K562 (cell line): ENCODE measurements around the gene ZNF692. TPM values are rescaled to one million over a fixed set of nuclear protein-coding genes. Genes with fewer than 3 reads are reported as not detected.
A peak's percentile ranks its signal among the peaks of the same experiment; 100 is the strongest.

Source experiments
- ATAC-seq: fragments of 200-7000 bp; cut with Tn5 transposase; 3 replicates; pipeline ENCODE4 v1.9.1; 2020; ENCODE audit warnings: moderate library complexity
- BruUV-seq: library from RNA; stranded (reverse); fragments of 400-500 nt; replicated peaks from 2 replicates; lab custom pipeline; 2021; lab: Mats Ljungman, UMichigan
- CTCF ChIA-PET: fragments of 300-600 bp; formaldehyde crosslinking; extraction: SDS; loops from one replicate; lab custom pipeline; 2021; ENCODE audit warnings: low intra/inter-chr PET ratio; lab: Yijun Ruan, JAX
- POLR2A ChIA-PET: fragments of 300-600, 350-650 bp; sonication (Branson Sonifier 250); formaldehyde crosslinking; extraction: SDS; loops from one replicate; lab custom pipeline; 2021; ENCODE audit warnings: antibody characterized with exemption, inconsistent platforms; lab: Yijun Ruan, JAX
- DNase-seq, 4 experiments: peaks; one replicate each; pipeline versions ENCODE4 v3.0.0 to v3.0.0-alpha.2; 2011 to 2018; ENCODE audit warnings: low spot score in 3 of 4, mixed read lengths in 3 of 4; ENCODE audit errors: extremely low read depth in 1 of 4
- FAIRE-seq: peaks from 2 replicates; lab custom pipeline; 2011; peaks lifted over from hg19 to GRCh38; lab: Jason Lieb, UNC
- H2AFZ ChIP-seq: 2 replicates; pipeline ENCODE4 v1.6.0; 2011; ENCODE audit warnings: low read depth, low read length, control low read depth, inconsistent platforms
- H3K27ac ChIP-seq: fragments of 200-600 bp; 3 replicates; pipeline ENCODE4 v1.8.0; 2011; ENCODE audit warnings: low read depth, mild to moderate bottlenecking, control low read depth, inconsistent platforms, low read length, moderate library complexity, mixed read lengths; ENCODE audit errors: extremely low read depth
- H3K27me3 ChIP-seq, 2 experiments: fragments of 300-600 bp in 1 of 2; 2 replicates in 1 of 2; 3 replicates in 1 of 2; pipeline versions ENCODE4 v1.6.0 to v1.8.0; 2011; ENCODE audit warnings: inconsistent platforms in 2 of 2, low read length in 2 of 2, mild to moderate bottlenecking in 1 of 2, mixed read lengths in 1 of 2, moderate library complexity in 1 of 2; ENCODE audit not compliant: control insufficient read depth in 2 of 2, insufficient read depth in 2 of 2
- H3K36me3 ChIP-seq: fragments of 300-600 bp; 3 replicates; pipeline ENCODE4 v1.8.0; 2011; ENCODE audit warnings: mild to moderate bottlenecking, low read length, inconsistent platforms; ENCODE audit not compliant: control insufficient read depth, insufficient read depth
- H3K4me1 ChIP-seq, 2 experiments: fragments of 200-600 bp in 1 of 2; replicated peaks in 1 of 2; 2 replicates in 1 of 2; 3 replicates in 1 of 2; pipeline versions ENCODE4 v1.5.1 to v1.8.0; 2011; ENCODE audit warnings: inconsistent platforms in 2 of 2, low read length in 2 of 2, mild to moderate bottlenecking in 1 of 2, mixed read lengths in 1 of 2, moderate library complexity in 1 of 2; ENCODE audit not compliant: control insufficient read depth in 2 of 2, insufficient read depth in 2 of 2
- H3K4me2 ChIP-seq: 2 replicates; pipeline ENCODE4 v1.6.1; 2011; ENCODE audit warnings: low read length, control low read depth, inconsistent platforms, mixed read lengths; ENCODE audit not compliant: insufficient read depth
- H3K4me3 ChIP-seq: fragments of 200-600 bp; sonication (generic), shearing (Covaris generic); 2 replicates; pipeline ENCODE4 v1.5.1; 2016; ENCODE audit warnings: control low read depth, inconsistent platforms
- H3K79me2 ChIP-seq: fragments of 200-600 bp; 3 replicates; pipeline ENCODE4 v1.8.0; 2011; ENCODE audit warnings: low read length, inconsistent platforms; ENCODE audit not compliant: control insufficient read depth, insufficient read depth
- H3K9ac ChIP-seq, 2 experiments: 2 replicates each; pipeline versions ENCODE4 v1.6.0 to v1.6.1; 2011; ENCODE audit warnings: low read depth in 2 of 2, low read length in 2 of 2, control low read depth in 1 of 2, inconsistent platforms in 1 of 2, mild to moderate bottlenecking in 1 of 2, mixed read lengths in 1 of 2; ENCODE audit not compliant: insufficient read depth in 1 of 2
- H3K9me1 ChIP-seq: one replicate; pipeline ENCODE4 v1.6.0; 2011; ENCODE audit warnings: inconsistent platforms, mild to moderate bottlenecking, low read length, moderate library complexity; ENCODE audit not compliant: control insufficient read depth, insufficient read depth
- H3K9me3 ChIP-seq: replicated peaks from 2 replicates; pipeline ENCODE4 v1.5.1; 2011; ENCODE audit warnings: low read depth, low read length, inconsistent platforms; ENCODE audit not compliant: control insufficient read depth, insufficient read depth
- H4K20me1 ChIP-seq: replicated peaks from 2 replicates; pipeline ENCODE4 v1.6.1; 2011; ENCODE audit warnings: low read length, inconsistent platforms, mixed read lengths; ENCODE audit not compliant: control insufficient read depth, insufficient read depth
- DMBX1 ChIP-seq: fragments of 250-450 bp; sonication (Bioruptor Pico); IDR thresholded peaks from 2 replicates; pipeline ENCODE4 v1.8.0; 2022; ENCODE audit warnings: inconsistent platforms, mild to moderate bottlenecking, moderate library complexity, borderline replicate concordance
- DNMT1 ChIP-seq: fragments of 450-650 bp; IDR thresholded peaks from 2 replicates; pipeline ENCODE4 v1.6.1; 2016; ENCODE audit warnings: antibody characterized with exemption, mild to moderate bottlenecking
- EP400 ChIP-seq: fragments of 450-650 bp; IDR thresholded peaks from 2 replicates; pipeline ENCODE4 v1.6.1; 2017; ENCODE audit warnings: antibody characterized with exemption, mild to moderate bottlenecking, moderate library complexity
- HMG20A ChIP-seq: fragments of 450-650 bp; formaldehyde crosslinking; conservative IDR thresholded peaks from 2 replicates; pipeline ENCODE4 v1.4.0; 2020; ENCODE audit warnings: mild to moderate bottlenecking, mixed read lengths
- MAFG ChIP-seq: fragments of 450-650 bp; conservative IDR thresholded peaks from 2 replicates; pipeline ENCODE4 v1.6.1; 2016; ENCODE audit warnings: missing genetic modification characterization, missing compliant biosample characterization
- NCOA2 ChIP-seq, 2 experiments: fragments of 450-650 bp; IDR thresholded peaks; 2 replicates each; pipeline ENCODE4 v1.6.1; 2018; ENCODE audit warnings: mild to moderate bottlenecking in 2 of 2, moderate library complexity in 1 of 2; ENCODE audit not compliant: partially characterized antibody in 2 of 2
- NR3C1 ChIP-seq: sonication (generic); formaldehyde crosslinking; IDR thresholded peaks from 2 replicates; pipeline ENCODE4 v1.8.1; 2022; ENCODE audit warnings: missing genetic modification reagents
- THRAP3 ChIP-seq: fragments of 450-650 bp; IDR thresholded peaks from 2 replicates; pipeline ENCODE4 v1.6.1; 2016; ENCODE audit warnings: mild to moderate bottlenecking, inconsistent platforms, borderline replicate concordance
- ZBTB49 ChIP-seq: sonication (generic); formaldehyde crosslinking; IDR thresholded peaks from 2 replicates; pipeline ENCODE4 v1.8.0; 2022; ENCODE audit warnings: missing genetic modification reagents, mild to moderate bottlenecking, borderline replicate concordance
- ZNF253 ChIP-seq: fragments of 250-450 bp; sonication (Bioruptor Pico); conservative IDR thresholded peaks from 2 replicates; pipeline ENCODE4 v1.6.1; 2021; ENCODE audit warnings: mild to moderate bottlenecking
- ZNF639 ChIP-seq, 2 experiments: fragments of 200-800 bp in 1 of 2; sonication (Bioruptor generic) in 1 of 2; sonication (generic) in 1 of 2; formaldehyde crosslinking in 1 of 2; IDR thresholded peaks in 1 of 2; conservative IDR thresholded peaks in 1 of 2; 2 replicates each; pipeline versions ENCODE4 v1.5.0 to v1.6.1; 2016 to 2020; ENCODE audit warnings: missing compliant biosample characterization in 1 of 2, missing genetic modification characterization in 1 of 2, missing genetic modification reagents in 1 of 2
- ZNF655 ChIP-seq: fragments of 250-450 bp; sonication (Bioruptor Pico); IDR thresholded peaks from 2 replicates; pipeline ENCODE4 v1.5.0; 2021
- ZNF695 ChIP-seq: fragments of 450-650 bp; formaldehyde crosslinking; IDR thresholded peaks from 2 replicates; pipeline ENCODE4 v1.4.0; 2020; ENCODE audit warnings: mild to moderate bottlenecking, moderate library complexity
- WGBS: fragments of 100-300 bp; shearing (Covaris generic); methylation state at CpG from one replicate; pipeline ENCODE4 v1.1.6; 2016; ENCODE audit warnings: low coverage, mixed read lengths; ENCODE audit not compliant: insufficient coverage; ENCODE audit errors: missing lambda C conversion rate; 5-methylcytosine and 5-hydroxymethylcytosine counted together
- in situ Hi-C: fragments of 300-500 bp; cut with MboI; formaldehyde crosslinking; loops from 4 replicates; pipeline ENCODE4 v1.15.0; 2018; ENCODE audit warnings: inconsistent platforms, mixed read lengths
- intact Hi-C: fragments of 100-400 bp; cut with micrococcal nuclease; formaldehyde crosslinking; loops from 2 replicates; pipeline ENCODE4 v1.14.2; 2022
- polyA plus RNA-seq, 8 experiments: library from polyadenylated mRNA; depleted of rRNA in 4 of 8; stranded (reverse) in 5 of 8; unstranded in 3 of 8; fragments of >200 nt; fragmentation: Nextera tagmentation in 2 of 8; fragmentation: Illumina TruSeq in 1 of 8; extraction: Ambion mirVana in 2 of 8; extraction: Trizol in 1 of 8; gene quantifications; 2 replicates each; pipeline versions ENCODE4 v1.2.1 to v1.2.3, GENCODE V29; 2011 to 2014; ENCODE audit warnings: inconsistent platforms in 1 of 8, missing spikeins in 1 of 8
- total RNA-seq, 7 experiments: library from RNA; depleted of rRNA in 6 of 7; stranded (reverse); fragments of >200 nt in 6 of 7; fragmentation: Illumina TruSeq in 2 of 7; extraction: Trizol in 2 of 7; gene quantifications; 2 replicates each; pipeline versions ENCODE4 v1.2.1 to v1.2.3, GENCODE V29; 2011 to 2021; ENCODE audit warnings: low replicate concordance in 1 of 7
- TF ChIP-seq, protein P1 (sequence below): fragments of 250-450 bp; sonication (Bioruptor Pico); IDR thresholded peaks from 2 replicates; pipeline ENCODE4 v1.5.0; 2021

Gene ZNF692
- total and polyA plus RNA-seq, 9 of the 15 experiments (the other 6 are each of a cell fraction or from before 2014, with no cell fraction given): 8.4 to 143 (median 55.9) TPM

DNA sequence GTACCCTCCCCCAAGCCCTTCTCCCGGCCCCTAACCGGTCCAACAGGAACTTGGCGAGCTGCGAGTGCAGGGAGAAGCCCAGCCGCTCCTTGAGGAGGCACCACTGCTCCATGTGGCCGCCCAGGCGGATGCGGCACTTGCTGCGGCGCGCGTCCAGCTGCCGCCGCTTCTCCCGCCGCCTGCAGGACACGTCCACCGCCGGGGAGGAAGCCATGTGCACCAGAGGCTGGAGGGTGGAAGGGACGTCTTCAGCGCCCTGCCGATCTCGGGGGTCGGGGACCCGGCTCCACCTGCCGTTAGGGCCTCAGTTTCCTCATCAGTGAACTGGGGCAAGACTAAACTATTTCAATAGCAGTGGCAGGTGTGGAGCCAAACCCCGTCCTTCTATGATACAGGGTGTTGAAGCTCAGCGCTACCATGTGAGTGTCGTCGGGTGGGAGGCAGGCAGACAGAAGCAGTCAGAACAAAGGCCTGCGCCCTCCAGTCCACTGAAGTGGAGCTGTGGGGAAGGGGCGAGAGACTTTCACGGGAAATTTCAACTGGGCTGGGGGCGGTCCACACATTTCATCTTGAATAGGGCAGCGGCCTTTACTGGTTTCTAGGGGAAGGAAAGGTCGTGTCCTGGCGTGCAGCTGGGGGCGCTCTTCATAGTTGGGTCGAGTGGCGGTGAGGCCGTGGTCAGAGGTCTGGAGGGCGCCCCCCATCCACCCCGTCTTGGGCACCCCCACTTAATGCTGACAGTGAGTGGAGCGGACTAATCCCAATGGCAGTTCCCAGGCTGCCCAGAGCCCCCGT, 592 bp downstream of the ZNF692 start:
- FAIRE-seq: peak; percentile 51
- H3K9me3 ChIP-seq: no peaks in the 10 kb centered on the region
- in situ Hi-C loops: no loop called here
- intact Hi-C loops: loop anchor here (1.0 to 2.0 kb wide), 3 partner anchors 20 to 48 kb away; partner anchors contain the start of genes PGBD2 and ZNF672
- peaks cover 57% of the 10 kb centered on the region for H3K79me2 ChIP-seq
- CTCF ChIA-PET: interaction anchor here (1.4 to 2.8 kb wide), 4 partner anchors 20 to 66 kb away, joined by 3 to 12 read pairs (median 10); no protein-coding TSS in a partner anchor
- 2% methylated on average over 37 of the region's 45 CpGs for WGBS
- no TSS peak for BruUV-seq
- peaks cover 42 to 44% of the 10 kb centered on the region in 2 experiments for H3K4me1 ChIP-seq
- ATAC-seq: peak; percentile 76
- POLR2A ChIA-PET: interaction anchor here (0.7 to 7.2 kb wide), 12 partner anchors 9 to 1534 kb away, joined by 3 to 71 read pairs (median 5); partner anchors contain the start of genes PGBD2, SH3BP5L and ZNF672
- H2AFZ ChIP-seq: peak overlapping the region; percentile 66
- H3K36me3 ChIP-seq: peaks cover 42% of the 10 kb centered on the region
- peaks cover 3% of the 10 kb centered on the region for H3K9me1 ChIP-seq
- no peaks in the 10 kb centered on the region for H4K20me1 ChIP-seq
- peak overlapping the region; percentile 66 for H3K4me3 ChIP-seq
- no peaks in the 10 kb centered on the region for H3K27me3 ChIP-seq
- peak; percentile 69 to 87 (median 72) for DNase-seq
- peak overlapping the region; percentile 100 for H3K4me2 ChIP-seq
- H3K9ac ChIP-seq: peak overlapping the region; percentile 93 to 97
- H3K27ac ChIP-seq: peak overlapping the region; percentile 99
- TF ChIP-seq NR3C1 (CRISPR knock-in tag) (peak; percentile 22), EP400 (peak; percentile 94), ZBTB49 (0 out of 2 replicates have a peak, but pooled peaks have one; percentile 27), ZNF639 (CRISPR knock-in tag; conservative IDR thresholded peaks at IDR 0.05 in 1 of 2, IDR thresholded peaks at IDR 0.05 in 1 of 2) (peak in 1 of 2 experiments; percentile 78; a peak in 1 of 4 replicates), NCOA2 (IDR thresholded peaks at IDR 0.05; ENCODE audit: partially characterized antibody in 2 of 2) (no peak), ZNF655 (CRISPR knock-in tag) (no peak), ZNF253 (no peak), DNMT1 (no peak), ZNF695 (CRISPR knock-in tag) (no peak), THRAP3 (no peak), MAFG (tag) (no peak), DMBX1 (CRISPR knock-in tag) (0 out of 2 replicates have a peak, but pooled peaks have one; percentile 34), HMG20A (no peak)
- TF ChIP-seq, protein P1, sequence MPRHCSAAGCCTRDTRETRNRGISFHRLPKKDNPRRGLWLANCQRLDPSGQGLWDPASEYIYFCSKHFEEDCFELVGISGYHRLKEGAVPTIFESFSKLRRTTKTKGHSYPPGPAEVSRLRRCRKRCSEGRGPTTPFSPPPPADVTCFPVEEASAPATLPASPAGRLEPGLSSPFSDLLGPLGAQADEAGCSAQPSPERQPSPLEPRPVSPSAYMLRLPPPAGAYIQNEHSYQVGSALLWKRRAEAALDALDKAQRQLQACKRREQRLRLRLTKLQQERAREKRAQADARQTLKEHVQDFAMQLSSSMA: peak; percentile 33; the same call in 1 of the 2 replicates
